A549 (cell line): Measurements from ENCODE around the gene CMTM3.

Experiments
- ATOH8 ChIP-seq: fragments of 250-450 bp; sonication (Bioruptor Pico); IDR thresholded peaks from 2 replicates; pipeline ENCODE4 v1.5.0; 2020; ENCODE audit warnings: low read depth, mild to moderate bottlenecking, moderate library complexity
- BCL3 ChIP-seq: fragments of >200 bp; sonication (Bioruptor Twin); formaldehyde crosslinking; IDR thresholded peaks from 3 replicates; pipeline ENCODE4 v1.6.1; 2016
- BHLHE40 ChIP-seq: IDR thresholded peaks from 2 replicates; pipeline ENCODE4 v1.6.1; 2012; ENCODE audit warnings: low read depth, low read length, inconsistent platforms
- E2F6 ChIP-seq: IDR thresholded peaks from 2 replicates; pipeline ENCODE4 v1.6.1; 2012; ENCODE audit warnings: low read depth, borderline replicate concordance
- EP300 ChIP-seq, 2 experiments: fragments of >200 bp; sonication (Bioruptor Twin); formaldehyde crosslinking; IDR thresholded peaks; 2 replicates in 1 of 2; 3 replicates in 1 of 2; pipeline ENCODE4 v1.6.1; 2016 to 2017
- FOSB ChIP-seq: fragments of 250-450 bp; sonication (Bioruptor Pico); IDR thresholded peaks from 2 replicates; pipeline ENCODE4 v1.5.0; 2020; ENCODE audit warnings: mild to moderate bottlenecking, moderate library complexity
- HOXB5 ChIP-seq: fragments of 250-450 bp; sonication (Bioruptor Pico); IDR thresholded peaks from 2 replicates; pipeline ENCODE4 v1.5.0; 2020; ENCODE audit warnings: mild to moderate bottlenecking, moderate library complexity
- NR3C1 ChIP-seq: fragments of >200 bp; sonication (Bioruptor Twin); formaldehyde crosslinking; IDR thresholded peaks from 3 replicates; pipeline ENCODE4 v1.6.1; 2017
- POLR2A ChIP-seq: IDR thresholded peaks from 2 replicates; pipeline ENCODE4 v1.6.1; 2012; ENCODE audit warnings: mild to moderate bottlenecking, low read length
- RFX5 ChIP-seq: fragments of 450-650 bp; IDR thresholded peaks from 2 replicates; pipeline ENCODE4 v1.7.1; 2014; ENCODE audit warnings: antibody characterized with exemption, mild to moderate bottlenecking, moderate library complexity
- USF2 ChIP-seq: fragments of 450-650 bp; IDR thresholded peaks from 2 replicates; pipeline ENCODE4 v1.6.1; 2014; ENCODE audit warnings: antibody characterized with exemption
- ZC3H11A ChIP-seq: fragments of 450-650 bp; IDR thresholded peaks from 2 replicates; pipeline ENCODE4 v1.6.1; 2014; ENCODE audit warnings: antibody characterized with exemption, mild to moderate bottlenecking
- TF ChIP-seq, protein P1 (sequence below): fragments of >200 bp; sonication (Bioruptor Twin); formaldehyde crosslinking; IDR thresholded peaks from 3 replicates; pipeline ENCODE4 v1.5.1; 2016
- TF ChIP-seq, protein P2 (sequence below): fragments of 200-600 bp; sonication (generic); IDR thresholded peaks from 2 replicates; pipeline ENCODE4 v1.6.1; 2016; ENCODE audit warnings: antibody characterized with exemption, mild to moderate bottlenecking, moderate library complexity

DNA sequence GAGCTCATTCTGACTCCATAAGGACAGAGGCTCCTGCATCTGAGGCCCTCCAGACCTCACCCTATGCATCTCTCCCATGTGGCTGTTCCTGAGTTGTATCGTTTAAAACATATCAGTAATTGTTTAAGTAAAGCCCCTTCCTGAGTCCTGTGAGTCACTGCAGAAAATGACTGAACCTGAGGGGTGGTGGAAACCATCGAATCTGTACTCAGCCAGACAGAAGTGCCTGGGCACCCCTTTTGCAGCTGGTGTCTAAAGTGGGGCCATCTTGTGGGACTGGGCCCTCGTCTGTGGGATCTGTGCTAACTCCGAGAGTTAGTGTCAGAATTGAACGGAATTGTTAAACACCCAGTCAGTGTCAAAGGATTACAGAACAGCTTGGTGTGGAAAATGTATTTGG lies 25.4 kb downstream of the CMTM3 start:
- TF ChIP-seq EP300 (IDR thresholded peaks at IDR 0.05) (no peak), POLR2A (no peak), RFX5 (no peak), HOXB5 (CRISPR knock-in tag) (no peak), NR3C1 (no peak), USF2 (no peak), FOSB (CRISPR knock-in tag) (no peak), ZC3H11A (no peak), ATOH8 (CRISPR knock-in tag) (no peak), BHLHE40 (no peak), E2F6 (no peak), BCL3 (no peak)
- TF ChIP-seq, protein P1, sequence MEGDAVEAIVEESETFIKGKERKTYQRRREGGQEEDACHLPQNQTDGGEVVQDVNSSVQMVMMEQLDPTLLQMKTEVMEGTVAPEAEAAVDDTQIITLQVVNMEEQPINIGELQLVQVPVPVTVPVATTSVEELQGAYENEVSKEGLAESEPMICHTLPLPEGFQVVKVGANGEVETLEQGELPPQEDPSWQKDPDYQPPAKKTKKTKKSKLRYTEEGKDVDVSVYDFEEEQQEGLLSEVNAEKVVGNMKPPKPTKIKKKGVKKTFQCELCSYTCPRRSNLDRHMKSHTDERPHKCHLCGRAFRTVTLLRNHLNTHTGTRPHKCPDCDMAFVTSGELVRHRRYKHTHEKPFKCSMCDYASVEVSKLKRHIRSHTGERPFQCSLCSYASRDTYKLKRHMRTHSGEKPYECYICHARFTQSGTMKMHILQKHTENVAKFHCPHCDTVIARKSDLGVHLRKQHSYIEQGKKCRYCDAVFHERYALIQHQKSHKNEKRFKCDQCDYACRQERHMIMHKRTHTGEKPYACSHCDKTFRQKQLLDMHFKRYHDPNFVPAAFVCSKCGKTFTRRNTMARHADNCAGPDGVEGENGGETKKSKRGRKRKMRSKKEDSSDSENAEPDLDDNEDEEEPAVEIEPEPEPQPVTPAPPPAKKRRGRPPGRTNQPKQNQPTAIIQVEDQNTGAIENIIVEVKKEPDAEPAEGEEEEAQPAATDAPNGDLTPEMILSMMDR, result no peak
- TF ChIP-seq, protein P2, sequence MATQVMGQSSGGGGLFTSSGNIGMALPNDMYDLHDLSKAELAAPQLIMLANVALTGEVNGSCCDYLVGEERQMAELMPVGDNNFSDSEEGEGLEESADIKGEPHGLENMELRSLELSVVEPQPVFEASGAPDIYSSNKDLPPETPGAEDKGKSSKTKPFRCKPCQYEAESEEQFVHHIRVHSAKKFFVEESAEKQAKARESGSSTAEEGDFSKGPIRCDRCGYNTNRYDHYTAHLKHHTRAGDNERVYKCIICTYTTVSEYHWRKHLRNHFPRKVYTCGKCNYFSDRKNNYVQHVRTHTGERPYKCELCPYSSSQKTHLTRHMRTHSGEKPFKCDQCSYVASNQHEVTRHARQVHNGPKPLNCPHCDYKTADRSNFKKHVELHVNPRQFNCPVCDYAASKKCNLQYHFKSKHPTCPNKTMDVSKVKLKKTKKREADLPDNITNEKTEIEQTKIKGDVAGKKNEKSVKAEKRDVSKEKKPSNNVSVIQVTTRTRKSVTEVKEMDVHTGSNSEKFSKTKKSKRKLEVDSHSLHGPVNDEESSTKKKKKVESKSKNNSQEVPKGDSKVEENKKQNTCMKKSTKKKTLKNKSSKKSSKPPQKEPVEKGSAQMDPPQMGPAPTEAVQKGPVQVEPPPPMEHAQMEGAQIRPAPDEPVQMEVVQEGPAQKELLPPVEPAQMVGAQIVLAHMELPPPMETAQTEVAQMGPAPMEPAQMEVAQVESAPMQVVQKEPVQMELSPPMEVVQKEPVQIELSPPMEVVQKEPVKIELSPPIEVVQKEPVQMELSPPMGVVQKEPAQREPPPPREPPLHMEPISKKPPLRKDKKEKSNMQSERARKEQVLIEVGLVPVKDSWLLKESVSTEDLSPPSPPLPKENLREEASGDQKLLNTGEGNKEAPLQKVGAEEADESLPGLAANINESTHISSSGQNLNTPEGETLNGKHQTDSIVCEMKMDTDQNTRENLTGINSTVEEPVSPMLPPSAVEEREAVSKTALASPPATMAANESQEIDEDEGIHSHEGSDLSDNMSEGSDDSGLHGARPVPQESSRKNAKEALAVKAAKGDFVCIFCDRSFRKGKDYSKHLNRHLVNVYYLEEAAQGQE, result no peak
